Esophagus muscularis mucosa (tissue), 3 donors: ENCODE data around the gene ETNPPL.

Experiments used
- CTCF ChIP-seq, 3 experiments: fragments of 200-600 bp in 2 of 3; fragments of 450-650 bp in 1 of 3; sonication (generic) in 2 of 3; IDR thresholded peaks; one replicate each; pipeline ENCODE4 v1.5.1; 2017 to 2019; ENCODE audit warnings: antibody characterized with exemption in 3 of 3, mild to moderate bottlenecking in 2 of 3, moderate library complexity in 1 of 3
- POLR2A ChIP-seq: fragments of 450-650 bp; IDR thresholded peaks from one replicate; pipeline ENCODE4 v1.6.1; 2017; ENCODE audit warnings: antibody characterized with exemption, moderate library complexity, mild to moderate bottlenecking, low read depth

- no peak for TF ChIP-seq CTCF (IDR thresholded peaks at IDR 0.05)
- TF ChIP-seq POLR2A = no peak
These were observed 53.6 kb downstream of the ETNPPL start for GRCh38 chr4:108709234-108709633.
